GM23338 (cell line): ENCODE results near the gene DUS2. TPM values are rescaled to one million over a fixed set of nuclear protein-coding genes. Genes with fewer than 3 reads are reported as not detected.
A peak's percentile ranks its signal among the peaks of the same experiment; 100 is the strongest.

Source experiments
- ATAC-seq: fragments of 200-7000 bp; cut with Tn5 transposase; 3 replicates; pipeline ENCODE4 v1.9.1; 2020
- DNase-seq: peaks from one replicate; pipeline ENCODE4 v3.0.0-alpha.2; 2015; ENCODE audit warnings: low spot score
- H2AFZ ChIP-seq: fragments of 200-600 bp; sonication (generic); 2 replicates; pipeline ENCODE4 v1.8.0; 2016; ENCODE audit warnings: antibody characterized with exemption, mild to moderate bottlenecking, moderate library complexity
- H3F3A ChIP-seq: fragments of 200-600 bp; sonication (generic); replicated peaks from 2 replicates; pipeline ENCODE4 v1.8.0; 2017; ENCODE audit warnings: antibody characterized with exemption, mixed run types, low read depth
- H3K27ac ChIP-seq: fragments of 200-600 bp; sonication (generic); 2 replicates; pipeline ENCODE4 v1.6.1; 2016; ENCODE audit warnings: low read depth
- H3K27me3 ChIP-seq: fragments of 200-600 bp; sonication (generic); 2 replicates; pipeline ENCODE4 v1.8.0; 2016; ENCODE audit warnings: mild to moderate bottlenecking, mixed run types, moderate library complexity; ENCODE audit not compliant: insufficient read depth
- H3K36me3 ChIP-seq: fragments of 200-600 bp; sonication (generic); 2 replicates; pipeline ENCODE4 v1.8.0; 2016; ENCODE audit warnings: mild to moderate bottlenecking; ENCODE audit not compliant: insufficient read depth
- H3K4me1 ChIP-seq: fragments of 200-600 bp; sonication (generic); 2 replicates; pipeline ENCODE4 v1.8.0; 2016; ENCODE audit warnings: mild to moderate bottlenecking, moderate library complexity; ENCODE audit not compliant: insufficient read depth
- H3K4me2 ChIP-seq: fragments of 200-600 bp; sonication (generic); 2 replicates; pipeline ENCODE4 v1.7.1; 2017; ENCODE audit warnings: mixed run types
- H3K4me3 ChIP-seq: fragments of 200-600 bp; sonication (generic); 2 replicates; pipeline ENCODE4 v1.6.1; 2016; ENCODE audit warnings: mixed run types
- H3K79me2 ChIP-seq: fragments of 200-600 bp; sonication (generic); replicated peaks from 2 replicates; pipeline ENCODE4 v1.8.0; 2017; ENCODE audit warnings: mild to moderate bottlenecking; ENCODE audit not compliant: insufficient read depth
- H3K9me2 ChIP-seq: fragments of 200-600 bp; sonication (generic); 2 replicates; pipeline ENCODE4 v1.8.0; 2017; ENCODE audit not compliant: insufficient read depth
- H4K20me1 ChIP-seq: fragments of 200-600 bp; sonication (generic); replicated peaks from 2 replicates; pipeline ENCODE4 v1.8.0; 2017; ENCODE audit warnings: mild to moderate bottlenecking; ENCODE audit not compliant: insufficient read depth
- H3K27ac Mint-ChIP-seq: 2 replicates; pipeline ENCODE4 v1.8.0; 2020; ENCODE audit warnings: inconsistent platforms, mild to moderate bottlenecking, moderate library complexity, mixed read lengths
- H3K27me3 Mint-ChIP-seq: 3 replicates; pipeline ENCODE4 v1.8.0; 2022; ENCODE audit warnings: low read depth, mild to moderate bottlenecking, moderate library complexity, mixed read lengths, inconsistent platforms; ENCODE audit not compliant: insufficient read depth, poor library complexity
- H3K36me3 Mint-ChIP-seq: 3 replicates; pipeline ENCODE4 v1.8.0; 2021; ENCODE audit warnings: low read depth, mild to moderate bottlenecking, inconsistent platforms, moderate library complexity, mixed read lengths
- H3K4me1 Mint-ChIP-seq: 3 replicates; pipeline ENCODE4 v1.8.0; 2020; ENCODE audit warnings: mild to moderate bottlenecking, inconsistent platforms, mixed read lengths
- H3K4me3 Mint-ChIP-seq: 3 replicates; pipeline ENCODE4 v1.8.0; 2021; ENCODE audit warnings: moderate library complexity, mild to moderate bottlenecking, inconsistent platforms, mixed read lengths
- H3K9me3 Mint-ChIP-seq: 3 replicates; pipeline ENCODE4 v1.8.0; 2020; ENCODE audit warnings: moderate library complexity, mild to moderate bottlenecking, inconsistent platforms, mixed read lengths
- CREB1 ChIP-seq: fragments of 250-450 bp; sonication (Bioruptor Pico); IDR thresholded peaks from 2 replicates; pipeline ENCODE4 v1.5.0; 2020; ENCODE audit warnings: low read depth, mild to moderate bottlenecking, moderate library complexity
- EZH2 ChIP-seq: fragments of 200-600 bp; sonication (generic); IDR thresholded peaks from one replicate; pipeline ENCODE4 v1.8.0; 2017; ENCODE audit warnings: antibody characterized with exemption, mild to moderate bottlenecking, low read depth; ENCODE audit not compliant: unreplicated experiment
- JUNB ChIP-seq: IDR thresholded peaks from one replicate; pipeline ENCODE4 v1.6.1; 2016; ENCODE audit warnings: antibody characterized with exemption; ENCODE audit not compliant: unreplicated experiment
- STAT1 ChIP-seq: IDR thresholded peaks from one replicate; pipeline ENCODE4 v1.6.1; 2016; ENCODE audit warnings: antibody characterized with exemption; ENCODE audit not compliant: unreplicated experiment
- polyA plus RNA-seq: library from polyadenylated mRNA; unstranded; fragments of >200 nt; fragmentation: Nextera tagmentation; extraction: Ambion mirVana; gene quantifications from 2 replicates; pipeline ENCODE4 v1.2.1, GENCODE V29; 2016
- total RNA-seq: library from RNA; depleted of rRNA; stranded (reverse); fragments of >200 nt; shearing (Covaris generic); gene quantifications from 2 replicates; pipeline ENCODE4 v1.2.3, GENCODE V29; 2014
- TF ChIP-seq, protein P1 (sequence below), 2 experiments: fragments of 200-600 bp in 1 of 2; sonication (generic) in 1 of 2; conservative IDR thresholded peaks; 2 replicates each; pipeline versions ENCODE4 v1.5.1 to v1.6.1; 2016 to 2017; ENCODE audit warnings: antibody characterized with exemption in 2 of 2, low read depth in 2 of 2, mild to moderate bottlenecking in 2 of 2, moderate library complexity in 1 of 2
- TF ChIP-seq, protein P2 (sequence below): IDR thresholded peaks from one replicate; pipeline ENCODE4 v1.6.1; 2018; ENCODE audit warnings: antibody characterized with exemption; ENCODE audit not compliant: unreplicated experiment
- TF ChIP-seq, protein P3 (sequence below): fragments of 250-450 bp; sonication (Bioruptor Pico); IDR thresholded peaks from 2 replicates; pipeline ENCODE4 v1.5.0; 2020; ENCODE audit warnings: mild to moderate bottlenecking, moderate library complexity

The DUS2 gene
- total and polyA plus RNA-seq, 2 experiments from 2014 or later = 13.3 to 26.4 TPM

DNA sequence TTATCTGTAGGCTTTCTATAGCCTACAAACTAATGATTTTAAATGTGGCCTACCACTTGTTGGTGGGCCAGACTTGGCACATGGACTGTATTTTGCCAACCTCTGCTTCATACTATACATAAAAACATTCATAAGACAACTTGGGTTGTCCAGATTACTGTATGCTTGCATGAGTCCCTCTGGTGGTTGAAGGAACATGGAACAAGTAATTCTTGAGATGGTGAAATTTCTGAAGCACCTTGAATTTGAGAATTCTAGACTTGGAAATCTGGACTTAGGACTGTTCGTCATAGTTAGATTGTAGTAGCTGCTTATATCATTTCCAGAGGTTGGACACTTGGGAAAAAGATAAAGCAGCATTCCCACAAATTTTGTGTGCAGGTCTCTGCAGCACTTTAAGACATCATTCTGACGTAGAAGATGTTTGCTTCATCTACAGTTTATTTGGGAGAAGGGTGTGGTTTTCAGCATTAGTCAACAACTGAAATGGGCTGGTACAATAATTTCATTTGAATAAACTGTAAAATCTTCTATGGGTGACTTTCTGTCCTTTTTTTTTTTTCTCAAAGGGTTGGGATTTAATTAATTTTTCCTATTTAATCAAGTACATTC lies 93.3 kb downstream of the DUS2 start:
- no peak overlapping the region for H3K27ac ChIP-seq
- H3F3A ChIP-seq = no peaks in the 10 kb centered on the region
- H3K4me3 ChIP-seq = no peak overlapping the region
- ATAC-seq (no peak), DNase-seq (no peak)
- Mint-ChIP-seq H3K27me3 (peaks cover 3% of the 10 kb centered on the region), H3K4me1 (peaks cover 3% of the 10 kb centered on the region; the same call in 1 of the 3 replicates), H3K27ac (no peak overlapping the region), H3K4me3 (no peak overlapping the region), H3K36me3 (peaks cover 3% of the 10 kb centered on the region), H3K9me3 (peaks cover 6% of the 10 kb centered on the region)
- peaks cover 41% of the 10 kb centered on the region for H4K20me1 ChIP-seq
- peaks cover 96% of the 10 kb centered on the region for H3K79me2 ChIP-seq
- no peaks in the 10 kb centered on the region for H3K36me3 ChIP-seq
- H3K9me2 ChIP-seq = no peaks in the 10 kb centered on the region
- no peaks in the 10 kb centered on the region for H3K27me3 ChIP-seq
- H2AFZ ChIP-seq = no peak overlapping the region
- H3K4me1 ChIP-seq = no peaks in the 10 kb centered on the region
- no peak overlapping the region for H3K4me2 ChIP-seq
- TF ChIP-seq STAT1 = no peak
- TF ChIP-seq, protein P1, sequence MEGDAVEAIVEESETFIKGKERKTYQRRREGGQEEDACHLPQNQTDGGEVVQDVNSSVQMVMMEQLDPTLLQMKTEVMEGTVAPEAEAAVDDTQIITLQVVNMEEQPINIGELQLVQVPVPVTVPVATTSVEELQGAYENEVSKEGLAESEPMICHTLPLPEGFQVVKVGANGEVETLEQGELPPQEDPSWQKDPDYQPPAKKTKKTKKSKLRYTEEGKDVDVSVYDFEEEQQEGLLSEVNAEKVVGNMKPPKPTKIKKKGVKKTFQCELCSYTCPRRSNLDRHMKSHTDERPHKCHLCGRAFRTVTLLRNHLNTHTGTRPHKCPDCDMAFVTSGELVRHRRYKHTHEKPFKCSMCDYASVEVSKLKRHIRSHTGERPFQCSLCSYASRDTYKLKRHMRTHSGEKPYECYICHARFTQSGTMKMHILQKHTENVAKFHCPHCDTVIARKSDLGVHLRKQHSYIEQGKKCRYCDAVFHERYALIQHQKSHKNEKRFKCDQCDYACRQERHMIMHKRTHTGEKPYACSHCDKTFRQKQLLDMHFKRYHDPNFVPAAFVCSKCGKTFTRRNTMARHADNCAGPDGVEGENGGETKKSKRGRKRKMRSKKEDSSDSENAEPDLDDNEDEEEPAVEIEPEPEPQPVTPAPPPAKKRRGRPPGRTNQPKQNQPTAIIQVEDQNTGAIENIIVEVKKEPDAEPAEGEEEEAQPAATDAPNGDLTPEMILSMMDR (conservative IDR thresholded peaks at IDR 0.05; ENCODE audit: low read depth in 2 of 2) = peak; percentile 31 to 50; a peak in 3 of 4 replicates

DNA sequence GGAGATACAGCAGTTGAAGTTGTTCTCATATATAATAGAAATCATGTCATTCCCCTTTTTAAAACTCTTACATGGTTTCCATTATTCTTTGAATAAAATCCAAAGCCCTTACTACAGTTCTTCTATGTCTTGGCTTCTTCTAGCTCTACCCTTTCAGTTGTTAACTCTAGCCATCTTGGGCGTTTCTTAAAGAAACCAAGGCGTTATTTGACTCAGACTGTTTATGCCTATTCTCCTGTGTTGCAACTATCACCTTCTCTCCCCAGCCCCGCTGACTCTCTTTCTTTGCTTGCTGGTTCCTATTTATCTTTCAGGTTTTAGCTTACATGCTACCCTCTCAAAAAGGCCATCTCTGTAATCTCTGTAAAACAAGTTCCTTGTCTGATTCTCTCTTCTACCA lies 94.8 kb downstream of the DUS2 start:
- H3K4me1 Mint-ChIP-seq = no peaks in the 10 kb centered on the region; the same call in 2 of the 3 replicates
- Histone ChIP-seq H3K9me2 (no peaks in the 10 kb centered on the region), H3K36me3 (no peaks in the 10 kb centered on the region), H3F3A (no peaks in the 10 kb centered on the region), H3K4me1 (no peaks in the 10 kb centered on the region), H3K79me2 (peaks cover 96% of the 10 kb centered on the region), H4K20me1 (peaks cover 31% of the 10 kb centered on the region; the same call in 1 of the 2 replicates), H3K27ac (peak overlapping the region; percentile 26; the same call in 1 of the 2 replicates), H2AFZ (no peak overlapping the region), H3K27me3 (no peaks in the 10 kb centered on the region), H3K4me3 (no peak overlapping the region), H3K4me2 (no peak overlapping the region)
- H3K9me3 Mint-ChIP-seq = no peaks in the 10 kb centered on the region
- peak overlapping the region; percentile 12; the same call in 1 of the 2 replicates for H3K27ac Mint-ChIP-seq
- no peaks in the 10 kb centered on the region for H3K36me3 Mint-ChIP-seq
- H3K27me3 Mint-ChIP-seq = peaks cover 3% of the 10 kb centered on the region
- no peak for DNase-seq
- no peak overlapping the region for H3K4me3 Mint-ChIP-seq
- ATAC-seq = no peak
- TF ChIP-seq EZH2 (no peak), JUNB (no peak), CREB1 (no peak)
- TF ChIP-seq, protein P2, sequence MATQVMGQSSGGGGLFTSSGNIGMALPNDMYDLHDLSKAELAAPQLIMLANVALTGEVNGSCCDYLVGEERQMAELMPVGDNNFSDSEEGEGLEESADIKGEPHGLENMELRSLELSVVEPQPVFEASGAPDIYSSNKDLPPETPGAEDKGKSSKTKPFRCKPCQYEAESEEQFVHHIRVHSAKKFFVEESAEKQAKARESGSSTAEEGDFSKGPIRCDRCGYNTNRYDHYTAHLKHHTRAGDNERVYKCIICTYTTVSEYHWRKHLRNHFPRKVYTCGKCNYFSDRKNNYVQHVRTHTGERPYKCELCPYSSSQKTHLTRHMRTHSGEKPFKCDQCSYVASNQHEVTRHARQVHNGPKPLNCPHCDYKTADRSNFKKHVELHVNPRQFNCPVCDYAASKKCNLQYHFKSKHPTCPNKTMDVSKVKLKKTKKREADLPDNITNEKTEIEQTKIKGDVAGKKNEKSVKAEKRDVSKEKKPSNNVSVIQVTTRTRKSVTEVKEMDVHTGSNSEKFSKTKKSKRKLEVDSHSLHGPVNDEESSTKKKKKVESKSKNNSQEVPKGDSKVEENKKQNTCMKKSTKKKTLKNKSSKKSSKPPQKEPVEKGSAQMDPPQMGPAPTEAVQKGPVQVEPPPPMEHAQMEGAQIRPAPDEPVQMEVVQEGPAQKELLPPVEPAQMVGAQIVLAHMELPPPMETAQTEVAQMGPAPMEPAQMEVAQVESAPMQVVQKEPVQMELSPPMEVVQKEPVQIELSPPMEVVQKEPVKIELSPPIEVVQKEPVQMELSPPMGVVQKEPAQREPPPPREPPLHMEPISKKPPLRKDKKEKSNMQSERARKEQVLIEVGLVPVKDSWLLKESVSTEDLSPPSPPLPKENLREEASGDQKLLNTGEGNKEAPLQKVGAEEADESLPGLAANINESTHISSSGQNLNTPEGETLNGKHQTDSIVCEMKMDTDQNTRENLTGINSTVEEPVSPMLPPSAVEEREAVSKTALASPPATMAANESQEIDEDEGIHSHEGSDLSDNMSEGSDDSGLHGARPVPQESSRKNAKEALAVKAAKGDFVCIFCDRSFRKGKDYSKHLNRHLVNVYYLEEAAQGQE = no peak
- TF ChIP-seq, protein P3, sequence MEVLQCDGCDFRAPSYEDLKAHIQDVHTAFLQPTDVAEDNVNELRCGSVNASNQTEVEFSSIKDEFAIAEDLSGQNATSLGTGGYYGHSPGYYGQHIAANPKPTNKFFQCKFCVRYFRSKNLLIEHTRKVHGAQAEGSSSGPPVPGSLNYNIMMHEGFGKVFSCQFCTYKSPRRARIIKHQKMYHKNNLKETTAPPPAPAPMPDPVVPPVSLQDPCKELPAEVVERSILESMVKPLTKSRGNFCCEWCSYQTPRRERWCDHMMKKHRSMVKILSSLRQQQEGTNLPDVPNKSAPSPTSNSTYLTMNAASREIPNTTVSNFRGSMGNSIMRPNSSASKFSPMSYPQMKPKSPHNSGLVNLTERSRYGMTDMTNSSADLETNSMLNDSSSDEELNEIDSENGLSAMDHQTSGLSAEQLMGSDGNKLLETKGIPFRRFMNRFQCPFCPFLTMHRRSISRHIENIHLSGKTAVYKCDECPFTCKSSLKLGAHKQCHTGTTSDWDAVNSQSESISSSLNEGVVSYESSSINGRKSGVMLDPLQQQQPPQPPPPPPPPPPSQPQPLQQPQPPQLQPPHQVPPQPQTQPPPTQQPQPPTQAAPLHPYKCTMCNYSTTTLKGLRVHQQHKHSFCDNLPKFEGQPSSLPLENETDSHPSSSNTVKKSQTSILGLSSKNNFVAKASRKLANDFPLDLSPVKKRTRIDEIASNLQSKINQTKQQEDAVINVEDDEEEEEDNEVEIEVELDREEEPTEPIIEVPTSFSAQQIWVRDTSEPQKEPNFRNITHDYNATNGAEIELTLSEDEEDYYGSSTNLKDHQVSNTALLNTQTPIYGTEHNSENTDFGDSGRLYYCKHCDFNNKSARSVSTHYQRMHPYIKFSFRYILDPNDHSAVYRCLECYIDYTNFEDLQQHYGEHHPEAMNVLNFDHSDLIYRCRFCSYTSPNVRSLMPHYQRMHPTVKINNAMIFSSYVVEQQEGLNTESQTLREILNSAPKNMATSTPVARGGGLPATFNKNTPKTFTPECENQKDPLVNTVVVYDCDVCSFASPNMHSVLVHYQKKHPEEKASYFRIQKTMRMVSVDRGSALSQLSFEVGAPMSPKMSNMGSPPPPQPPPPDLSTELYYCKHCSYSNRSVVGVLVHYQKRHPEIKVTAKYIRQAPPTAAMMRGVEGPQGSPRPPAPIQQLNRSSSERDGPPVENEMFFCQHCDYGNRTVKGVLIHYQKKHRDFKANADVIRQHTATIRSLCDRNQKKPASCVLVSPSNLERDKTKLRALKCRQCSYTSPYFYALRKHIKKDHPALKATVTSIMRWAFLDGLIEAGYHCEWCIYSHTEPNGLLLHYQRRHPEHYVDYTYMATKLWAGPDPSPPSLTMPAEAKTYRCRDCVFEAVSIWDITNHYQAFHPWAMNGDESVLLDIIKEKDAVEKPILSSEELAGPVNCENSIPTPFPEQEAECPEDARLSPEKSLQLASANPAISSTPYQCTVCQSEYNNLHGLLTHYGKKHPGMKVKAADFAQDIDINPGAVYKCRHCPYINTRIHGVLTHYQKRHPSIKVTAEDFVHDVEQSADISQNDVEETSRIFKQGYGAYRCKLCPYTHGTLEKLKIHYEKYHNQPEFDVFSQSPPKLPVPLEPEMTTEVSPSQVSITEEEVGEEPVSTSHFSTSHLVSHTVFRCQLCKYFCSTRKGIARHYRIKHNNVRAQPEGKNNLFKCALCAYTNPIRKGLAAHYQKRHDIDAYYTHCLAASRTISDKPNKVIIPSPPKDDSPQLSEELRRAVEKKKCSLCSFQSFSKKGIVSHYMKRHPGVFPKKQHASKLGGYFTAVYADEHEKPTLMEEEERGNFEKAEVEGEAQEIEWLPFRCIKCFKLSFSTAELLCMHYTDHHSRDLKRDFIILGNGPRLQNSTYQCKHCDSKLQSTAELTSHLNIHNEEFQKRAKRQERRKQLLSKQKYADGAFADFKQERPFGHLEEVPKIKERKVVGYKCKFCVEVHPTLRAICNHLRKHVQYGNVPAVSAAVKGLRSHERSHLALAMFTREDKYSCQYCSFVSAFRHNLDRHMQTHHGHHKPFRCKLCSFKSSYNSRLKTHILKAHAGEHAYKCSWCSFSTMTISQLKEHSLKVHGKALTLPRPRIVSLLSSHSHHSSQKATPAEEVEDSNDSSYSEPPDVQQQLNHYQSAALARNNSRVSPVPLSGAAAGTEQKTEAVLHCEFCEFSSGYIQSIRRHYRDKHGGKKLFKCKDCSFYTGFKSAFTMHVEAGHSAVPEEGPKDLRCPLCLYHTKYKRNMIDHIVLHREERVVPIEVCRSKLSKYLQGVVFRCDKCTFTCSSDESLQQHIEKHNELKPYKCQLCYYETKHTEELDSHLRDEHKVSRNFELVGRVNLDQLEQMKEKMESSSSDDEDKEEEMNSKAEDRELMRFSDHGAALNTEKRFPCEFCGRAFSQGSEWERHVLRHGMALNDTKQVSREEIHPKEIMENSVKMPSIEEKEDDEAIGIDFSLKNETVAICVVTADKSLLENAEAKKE = no peak
